DND-41 (cell line): ENCODE data around the gene GSTP1.

ENCODE experiments used
- EZH2 ChIP-seq: IDR thresholded peaks from 3 replicates; pipeline ENCODE4 v1.6.1; 2012; ENCODE audit warnings: borderline replicate concordance, low read depth, mild to moderate bottlenecking, moderate library complexity, low read length, inconsistent platforms; ENCODE audit not compliant: severe bottlenecking
- TF ChIP-seq, protein P1 (sequence below): IDR thresholded peaks from 2 replicates; pipeline ENCODE4 v1.5.1; 2012; ENCODE audit warnings: borderline replicate concordance, low read length, moderate library complexity, mild to moderate bottlenecking; ENCODE audit not compliant: poor library complexity, severe bottlenecking; ENCODE audit errors: extremely low read depth

DNA sequence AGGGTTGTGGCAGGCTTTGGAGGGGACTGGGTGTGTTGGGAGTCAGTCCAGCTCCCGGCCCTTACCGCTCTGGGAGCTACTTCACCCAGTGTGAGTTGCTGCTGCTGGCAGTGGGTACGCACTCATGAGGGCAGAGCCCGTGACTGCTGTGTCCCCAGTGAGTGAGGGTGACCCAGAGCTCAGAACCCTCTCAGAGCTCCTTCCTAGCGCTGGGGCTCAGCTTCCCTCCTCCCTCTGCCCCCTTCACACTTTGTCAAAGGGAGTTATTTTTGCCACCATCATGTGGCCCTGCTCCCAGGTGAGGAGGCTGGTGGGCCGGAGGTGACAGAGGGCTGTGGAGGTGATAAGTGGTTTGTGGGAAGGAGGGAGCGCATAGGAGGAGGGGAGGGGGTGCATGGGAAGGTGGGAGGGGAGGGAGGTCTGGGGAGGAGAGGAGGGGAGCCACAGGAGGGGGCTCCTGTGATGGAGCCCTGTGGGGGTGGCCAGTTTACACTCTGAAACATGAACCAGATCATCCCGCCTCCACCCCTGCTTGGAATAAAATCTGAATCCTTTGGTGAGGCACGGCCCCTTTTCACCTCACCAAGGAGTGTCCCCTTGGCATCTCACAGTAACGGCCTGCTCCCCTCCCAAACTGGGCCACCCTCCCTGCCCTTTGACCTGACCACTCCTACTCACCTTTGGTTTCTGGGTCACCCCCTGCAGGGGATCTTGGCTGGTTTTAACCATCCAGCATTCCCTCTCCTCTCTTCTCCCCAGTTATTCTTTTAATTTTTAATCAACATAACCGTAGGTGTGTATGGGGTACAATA is 33.0 kb downstream of the GSTP1 start:
- TF ChIP-seq EZH2 = no peak
- TF ChIP-seq, protein P1, sequence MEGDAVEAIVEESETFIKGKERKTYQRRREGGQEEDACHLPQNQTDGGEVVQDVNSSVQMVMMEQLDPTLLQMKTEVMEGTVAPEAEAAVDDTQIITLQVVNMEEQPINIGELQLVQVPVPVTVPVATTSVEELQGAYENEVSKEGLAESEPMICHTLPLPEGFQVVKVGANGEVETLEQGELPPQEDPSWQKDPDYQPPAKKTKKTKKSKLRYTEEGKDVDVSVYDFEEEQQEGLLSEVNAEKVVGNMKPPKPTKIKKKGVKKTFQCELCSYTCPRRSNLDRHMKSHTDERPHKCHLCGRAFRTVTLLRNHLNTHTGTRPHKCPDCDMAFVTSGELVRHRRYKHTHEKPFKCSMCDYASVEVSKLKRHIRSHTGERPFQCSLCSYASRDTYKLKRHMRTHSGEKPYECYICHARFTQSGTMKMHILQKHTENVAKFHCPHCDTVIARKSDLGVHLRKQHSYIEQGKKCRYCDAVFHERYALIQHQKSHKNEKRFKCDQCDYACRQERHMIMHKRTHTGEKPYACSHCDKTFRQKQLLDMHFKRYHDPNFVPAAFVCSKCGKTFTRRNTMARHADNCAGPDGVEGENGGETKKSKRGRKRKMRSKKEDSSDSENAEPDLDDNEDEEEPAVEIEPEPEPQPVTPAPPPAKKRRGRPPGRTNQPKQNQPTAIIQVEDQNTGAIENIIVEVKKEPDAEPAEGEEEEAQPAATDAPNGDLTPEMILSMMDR = no peak
